Measurements from ENCODE around the gene SCAPER.
A peak's percentile ranks its signal among the peaks of the same experiment; 100 is the strongest.

The SCAPER gene

DNA sequence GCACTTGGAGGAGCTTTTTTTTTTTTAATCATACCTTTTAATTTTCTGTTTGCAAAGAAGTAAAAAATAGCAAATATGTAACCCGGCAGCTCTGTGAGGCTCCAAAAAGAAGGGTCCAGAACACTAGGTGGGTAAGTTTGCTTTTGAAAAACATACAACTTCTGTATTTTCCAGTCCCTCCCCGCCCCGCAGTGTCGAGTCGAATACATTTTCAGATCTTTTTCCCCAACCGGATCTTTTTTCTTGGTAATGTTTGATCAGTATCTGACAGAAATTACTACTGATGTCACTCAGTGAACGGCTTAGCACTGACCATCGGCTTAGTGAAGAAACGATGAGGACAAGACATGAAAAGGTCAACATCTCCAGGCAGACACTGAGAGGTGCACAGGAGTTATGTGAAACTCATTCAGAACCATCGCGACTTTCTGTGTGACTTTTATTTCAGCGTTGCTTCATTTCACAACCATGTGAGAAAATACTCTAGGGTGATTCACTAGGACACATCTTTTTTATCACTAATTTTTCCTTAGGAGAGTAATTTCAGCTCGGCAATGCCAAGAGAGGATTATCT lies 557.6 kb downstream of the SCAPER start:
- no peak for DNase-seq

DNA sequence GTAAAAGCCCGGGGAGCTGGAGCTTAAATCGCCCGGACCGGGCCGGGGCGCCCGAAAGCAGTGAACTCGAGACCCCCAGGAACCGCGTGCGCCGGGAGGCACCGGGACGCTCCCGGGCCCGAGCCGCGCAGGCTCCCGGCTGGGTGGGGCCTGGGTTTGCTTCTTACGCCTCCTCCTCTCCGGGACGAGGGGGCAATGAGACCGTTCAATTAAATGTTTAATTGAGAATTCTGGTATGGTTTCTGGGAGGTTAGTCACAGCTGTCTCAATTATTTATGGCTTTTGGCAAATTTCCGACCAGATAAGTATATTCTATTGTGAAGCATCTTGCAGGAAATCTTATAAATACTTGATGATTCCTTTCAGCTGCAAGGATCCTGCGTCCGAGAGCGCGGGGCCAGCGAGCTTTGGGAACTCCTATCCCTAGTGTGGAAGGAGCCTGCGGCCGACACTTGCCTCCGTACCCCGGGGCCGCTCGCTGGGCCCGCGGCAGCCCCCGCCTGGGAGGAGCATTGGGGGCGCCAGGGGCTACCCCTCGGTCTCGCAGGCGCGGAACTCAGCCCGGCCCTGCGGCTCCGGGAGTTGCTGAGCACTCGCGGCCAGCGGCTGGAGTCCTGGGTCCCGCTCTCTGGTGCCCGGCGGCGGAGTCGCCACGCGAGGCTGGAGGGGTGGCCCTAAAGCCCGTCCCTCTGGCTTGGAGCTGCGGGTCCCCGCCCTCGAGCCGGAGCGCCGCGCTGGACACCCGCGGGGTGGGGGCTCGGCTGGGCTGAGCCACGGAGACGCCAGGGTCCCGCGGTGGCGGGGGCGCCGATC lies 558.3 kb downstream of the SCAPER start:
- DNase-seq = no peak

DNA sequence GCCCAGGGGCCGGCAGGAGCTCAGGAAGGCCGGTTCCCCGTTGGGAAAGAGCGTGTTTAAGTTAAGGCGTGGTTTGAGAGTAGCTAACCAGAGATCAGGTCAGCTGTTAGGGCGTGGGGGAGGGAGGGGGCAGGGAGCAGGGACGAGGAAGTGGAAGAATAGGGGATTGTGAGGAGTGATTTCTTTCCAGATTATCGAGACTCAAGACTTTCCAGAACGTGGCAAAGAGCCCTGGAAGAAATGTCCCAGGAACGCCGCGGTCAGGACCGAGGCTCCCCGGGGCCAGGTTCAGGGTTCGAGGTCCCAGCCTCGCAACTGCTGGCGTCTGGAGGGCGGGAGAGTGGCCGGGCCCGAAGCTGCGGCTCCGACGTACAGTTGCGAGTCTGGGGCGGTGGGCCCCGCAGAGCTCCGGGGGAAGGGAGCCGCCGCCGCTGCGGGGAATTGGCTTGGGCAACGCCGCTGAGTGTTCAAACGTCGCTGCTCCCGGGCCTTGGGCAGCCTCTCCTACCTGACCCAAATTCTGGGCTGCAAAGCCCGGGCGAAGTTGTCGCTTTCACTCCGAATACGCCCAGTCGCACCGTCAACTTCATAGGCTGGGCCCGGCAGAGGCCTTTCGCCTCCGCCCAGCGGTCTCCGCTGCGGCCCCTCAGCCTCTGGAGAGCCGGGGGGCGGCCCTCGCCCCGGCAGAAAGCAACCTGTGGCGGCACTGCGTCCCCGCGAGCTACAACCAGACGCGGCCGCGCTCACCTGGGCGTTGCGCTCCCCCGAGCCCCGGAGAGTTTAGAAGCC lies 559.1 kb downstream of the SCAPER start:
- no peak for DNase-seq

DNA sequence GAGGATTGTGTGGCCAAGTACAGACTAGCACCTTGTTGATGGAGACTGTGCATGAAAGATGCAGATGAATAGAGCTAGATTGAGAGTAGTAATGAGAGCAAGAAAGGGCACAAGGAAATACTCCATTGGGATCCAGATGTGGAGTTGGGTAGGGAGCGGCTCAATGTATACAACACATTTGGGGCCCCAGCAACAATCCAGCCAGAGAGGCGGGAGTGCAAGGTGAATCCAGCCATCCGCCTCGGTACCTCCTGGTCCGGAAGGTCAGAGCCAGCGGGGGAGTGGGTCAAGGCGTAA lies 559.6 kb downstream of the SCAPER start:
- no peak for DNase-seq

GRCh38 chr15:76344893-76345582 lies 560.1 kb downstream of the SCAPER start:
- no peak for DNase-seq

DNA sequence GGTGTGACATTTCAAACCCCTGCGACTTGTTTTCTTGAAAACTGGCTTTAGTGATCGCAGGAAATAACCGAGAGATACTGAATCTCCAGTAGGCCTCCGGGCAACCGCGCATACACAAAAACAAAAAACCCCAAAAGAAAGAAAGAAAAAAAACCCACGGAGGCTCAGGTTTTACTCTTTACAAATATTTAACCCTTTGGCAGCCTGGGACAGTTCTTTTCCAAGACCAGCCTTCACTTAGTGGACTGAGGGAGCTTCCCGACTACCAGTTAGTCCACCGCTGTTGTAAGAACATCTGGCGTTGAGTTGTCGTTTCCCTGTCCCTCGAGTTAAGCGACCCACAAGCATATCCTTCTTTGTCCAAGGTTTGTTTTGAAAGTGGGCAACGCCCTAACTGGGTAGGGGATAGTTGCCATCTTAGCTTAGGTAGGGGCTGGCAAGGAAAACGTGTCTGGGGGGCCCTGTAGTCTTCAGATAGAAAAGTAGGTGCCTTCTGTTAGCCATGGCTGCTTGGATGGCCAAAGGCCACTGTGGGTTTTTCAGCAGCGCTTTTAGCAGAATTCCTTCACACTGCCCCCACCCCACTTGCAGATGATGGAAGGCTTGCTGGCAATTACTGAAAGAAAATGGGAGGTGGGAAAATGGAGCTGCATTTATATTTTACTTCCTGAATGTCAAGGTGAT lies 561.7 kb downstream of the SCAPER start:
- no peak for DNase-seq

- no peak for DNase-seq
Observed at GRCh38 chr15:76342382-76343201, 562.5 kb downstream of the SCAPER start.

DNA sequence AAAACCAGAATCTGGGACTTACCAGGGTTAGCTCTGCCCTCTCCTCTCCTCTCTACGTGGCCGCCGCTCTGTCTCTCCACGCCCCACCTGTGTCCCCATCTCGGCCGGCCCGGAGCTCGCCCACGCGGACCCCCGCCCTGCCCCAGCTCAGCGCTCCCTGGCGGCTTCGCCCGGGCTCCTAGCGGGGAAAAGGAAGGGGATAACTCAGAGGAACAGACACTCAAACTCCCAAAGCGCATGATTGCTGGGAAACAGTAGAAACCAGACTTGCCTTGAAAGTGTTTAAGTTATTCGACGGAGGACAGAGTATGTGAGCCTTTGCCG lies 563.1 kb downstream of the SCAPER start:
- peak; percentile 51 for DNase-seq

DNA sequence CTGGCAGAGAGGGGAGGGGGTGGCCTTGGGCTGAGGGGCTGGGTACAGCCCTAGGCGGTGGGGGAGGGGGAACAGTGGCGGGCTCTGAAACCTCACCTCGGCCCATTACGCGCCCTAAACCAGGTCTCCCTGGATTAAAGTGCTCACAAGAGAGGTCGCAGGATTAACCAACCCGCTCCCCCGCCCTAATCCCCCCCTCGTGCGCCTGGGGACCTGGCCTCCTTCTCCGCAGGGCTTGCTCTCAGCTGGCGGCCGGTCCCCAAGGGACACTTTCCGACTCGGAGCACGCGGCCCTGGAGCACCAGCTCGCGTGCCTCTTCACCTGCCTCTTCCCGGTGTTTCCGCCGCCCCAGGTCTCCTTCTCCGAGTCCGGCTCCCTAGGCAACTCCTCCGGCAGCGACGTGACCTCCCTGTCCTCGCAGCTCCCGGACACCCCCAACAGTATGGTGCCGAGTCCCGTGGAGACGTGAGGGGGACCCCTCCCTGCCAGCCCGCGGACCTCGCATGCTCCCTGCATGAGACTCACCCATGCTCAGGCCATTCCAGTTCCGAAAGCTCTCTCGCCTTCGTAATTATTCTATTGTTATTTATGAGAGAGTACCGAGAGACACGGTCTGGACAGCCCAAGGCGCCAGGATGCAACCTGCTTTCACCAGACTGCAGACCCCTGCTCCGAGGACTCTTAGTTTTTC lies 563.6 kb downstream of the SCAPER start:
- no peak for DNase-seq

GRCh38 chr15:76340803-76341365 lies 564.3 kb downstream of the SCAPER start:
- DNase-seq = no peak

DNA sequence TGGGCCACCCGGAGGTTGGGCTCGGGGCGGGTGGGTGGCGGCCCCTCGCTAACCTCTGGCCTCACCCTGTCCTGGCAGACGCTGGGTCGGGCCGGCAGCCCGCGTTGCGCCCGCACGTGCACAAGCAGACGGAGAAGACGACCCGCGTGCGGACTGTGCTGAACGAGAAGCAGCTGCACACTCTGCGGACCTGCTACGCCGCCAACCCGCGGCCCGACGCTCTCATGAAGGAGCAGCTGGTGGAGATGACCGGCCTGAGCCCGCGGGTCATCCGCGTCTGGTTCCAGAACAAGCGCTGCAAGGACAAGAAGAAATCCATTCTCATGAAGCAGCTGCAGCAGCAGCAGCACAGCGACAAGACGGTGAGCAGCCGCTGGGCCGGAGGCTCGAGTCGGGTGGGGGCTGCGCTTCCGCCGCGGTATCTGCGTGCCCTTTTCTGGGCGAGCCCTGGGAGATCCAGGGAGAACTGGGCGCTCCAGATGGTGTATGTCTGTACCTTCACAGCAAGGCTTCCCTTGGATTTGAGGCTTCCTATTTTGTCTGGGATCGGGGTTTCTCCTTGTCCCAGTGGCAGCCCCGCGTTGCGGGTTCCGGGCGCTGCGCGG lies 564.8 kb downstream of the SCAPER start:
- DNase-seq = peak; percentile 82

DNA sequence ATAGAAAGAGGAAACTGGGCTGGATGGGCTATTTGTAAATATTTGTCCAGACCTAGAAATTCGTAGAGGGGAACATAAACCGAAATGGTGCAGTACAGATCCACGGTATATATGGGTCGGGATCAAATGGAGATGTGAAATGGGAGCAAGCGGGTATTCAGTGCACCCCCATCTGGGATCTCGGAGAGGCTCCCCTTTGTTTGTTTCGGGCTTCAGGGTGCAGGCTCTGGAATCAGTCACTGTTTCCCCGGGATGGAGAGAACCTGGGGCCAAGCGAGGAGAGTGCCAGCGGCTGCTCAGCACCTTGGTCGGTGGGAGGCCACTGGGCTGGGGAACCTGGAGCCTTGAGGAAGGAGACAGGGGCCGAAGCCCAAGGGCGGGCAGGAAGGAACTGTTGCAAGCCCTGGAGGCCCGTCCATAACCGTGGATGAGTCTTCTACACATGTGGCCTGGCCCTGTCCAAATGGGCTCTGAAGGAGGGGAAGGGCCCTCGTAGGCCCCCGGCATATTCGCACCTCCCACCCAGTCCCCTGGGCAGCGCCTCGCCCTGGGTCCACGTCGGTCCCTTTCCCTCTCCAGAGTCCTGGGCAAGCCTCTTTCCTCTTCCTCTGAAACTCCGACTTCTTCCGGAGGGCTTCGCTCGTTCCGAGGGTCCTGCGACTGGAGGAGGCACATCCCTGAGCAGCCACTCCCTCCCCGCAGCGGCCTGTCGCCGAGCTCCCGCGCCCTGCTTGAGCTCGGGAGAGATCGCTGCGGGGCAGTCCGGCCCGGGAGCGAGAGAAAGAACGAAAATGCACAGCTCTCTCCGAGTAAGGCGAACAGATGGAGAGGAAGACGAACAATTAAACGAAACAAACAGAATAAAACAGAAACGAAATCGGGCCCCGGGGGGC lies 565.6 kb downstream of the SCAPER start:
- peak; percentile 81 for DNase-seq

DNA sequence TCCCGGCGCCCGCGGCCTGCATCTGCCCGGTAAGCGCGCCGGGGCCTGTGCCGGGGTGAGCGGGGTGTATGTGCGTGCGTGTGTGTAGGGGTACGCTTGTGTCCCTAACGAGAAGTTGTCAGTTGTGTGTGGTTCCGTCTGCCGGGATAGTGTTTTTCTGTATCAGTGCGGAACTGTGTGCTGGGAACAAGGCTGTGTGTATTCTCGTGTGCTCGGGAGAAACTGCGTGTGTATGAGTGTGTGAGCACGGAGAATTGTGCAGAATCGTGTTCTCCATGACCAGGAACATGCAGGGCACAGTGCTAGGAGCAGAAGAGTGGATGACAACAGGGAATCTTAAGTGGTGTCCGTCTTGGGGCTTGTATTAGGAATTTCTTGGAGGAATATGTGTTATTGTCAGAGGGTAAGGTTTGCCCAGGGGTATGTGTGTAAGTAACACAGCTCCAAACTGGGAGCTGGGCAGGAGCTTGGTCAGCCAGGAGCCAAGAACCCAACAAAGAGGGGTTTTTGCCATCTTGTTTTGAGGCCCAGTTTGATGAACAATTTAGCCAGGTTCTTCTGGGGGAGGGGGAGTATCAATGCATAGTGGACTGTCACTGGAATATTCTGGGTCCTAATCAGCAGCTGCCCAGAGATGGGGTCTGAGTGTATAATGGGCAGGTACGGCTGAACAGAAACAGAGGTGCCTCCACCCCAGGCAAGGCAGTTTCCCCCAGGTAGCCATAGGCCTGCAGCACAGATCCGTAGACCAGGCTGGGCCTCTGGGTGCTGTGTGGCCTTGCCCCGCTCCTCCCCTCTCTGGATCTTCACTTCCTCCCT lies 566.4 kb downstream of the SCAPER start:
- no peak for DNase-seq

DNA sequence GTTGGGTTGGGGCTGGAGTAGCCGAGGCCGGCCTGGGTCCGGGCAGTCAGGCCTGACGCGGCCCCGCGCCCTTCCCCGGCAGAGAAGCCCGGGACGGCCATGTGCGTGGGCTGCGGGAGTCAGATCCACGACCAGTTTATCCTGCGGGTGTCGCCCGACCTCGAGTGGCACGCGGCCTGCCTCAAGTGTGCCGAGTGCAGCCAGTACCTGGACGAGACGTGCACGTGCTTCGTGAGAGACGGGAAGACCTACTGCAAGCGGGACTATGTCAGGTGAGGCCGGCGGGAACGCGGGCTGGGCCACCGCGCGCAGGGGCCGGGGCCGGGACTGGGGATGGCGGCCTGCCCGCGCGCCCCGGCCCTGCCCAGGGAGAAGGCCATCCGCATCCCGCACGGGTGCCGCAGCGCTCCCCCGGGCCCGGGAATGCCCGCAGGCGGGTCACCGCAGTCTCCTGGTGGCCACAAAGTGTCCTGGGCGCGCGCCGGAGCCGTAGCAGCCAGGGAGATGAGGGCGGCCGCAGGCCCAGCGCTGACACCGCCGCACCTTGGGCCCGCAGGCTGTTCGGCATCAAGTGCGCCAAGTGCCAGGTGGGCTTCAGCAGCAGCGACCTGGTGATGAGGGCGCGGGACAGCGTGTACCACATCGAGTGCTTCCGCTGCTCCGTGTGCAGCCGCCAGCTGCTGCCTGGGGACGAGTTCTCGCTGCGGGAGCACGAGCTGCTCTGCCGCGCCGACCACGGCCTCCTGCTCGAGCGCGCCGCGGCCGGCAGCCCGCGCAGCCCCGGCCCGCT lies 567.2 kb downstream of the SCAPER start:
- DNase-seq = peak; percentile 56

DNA sequence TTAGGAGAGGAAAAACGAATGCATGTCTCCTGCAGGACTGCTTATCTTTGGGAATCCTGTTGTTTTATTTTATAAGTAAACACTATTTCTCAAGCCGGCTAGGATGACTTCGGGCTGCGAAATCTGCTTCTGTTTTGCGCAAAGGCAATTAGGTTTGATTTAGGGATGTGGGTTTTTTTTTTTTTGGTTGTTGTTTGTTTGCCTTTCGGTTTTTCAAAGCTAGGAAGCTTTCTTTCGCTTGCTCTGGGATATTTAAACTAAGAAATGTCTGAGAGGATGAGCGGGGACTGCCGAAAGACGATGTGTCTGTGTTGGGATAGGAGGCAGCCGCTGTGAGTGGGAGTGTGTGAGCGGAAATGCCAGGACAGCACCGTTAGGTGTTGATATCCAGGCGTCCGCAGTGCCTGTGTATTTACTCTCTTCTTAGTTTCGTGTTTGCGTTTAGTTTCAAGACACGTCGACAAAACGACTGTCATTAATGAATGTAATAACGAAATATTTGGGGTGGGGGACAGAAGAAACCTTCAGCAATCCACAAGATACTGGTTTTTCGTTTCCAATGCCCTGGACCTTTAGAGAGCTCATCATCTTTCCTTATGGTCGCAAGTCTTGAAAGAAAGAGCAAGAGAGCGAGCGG lies 568.0 kb downstream of the SCAPER start:
- DNase-seq = no peak

- DNase-seq = peak; percentile 69
Observed at GRCh38 chr15:76336254-76337058, 568.7 kb downstream of the SCAPER start, which contains the start of gene ISL2. TSS of gene ISL2 (plus strand) at chr15:76336773. CDS start at chr15:76336884, 111 bp downstream.

All from right forelimb (tissue), 1 donor.